SK-N-SH (cell line): ENCODE results near the gene CCN6.

Source experiments
- CHD2 ChIP-seq: fragments of 150-350 bp; IDR thresholded peaks from 2 replicates; pipeline ENCODE4 v1.6.1; 2018; ENCODE audit warnings: low read length; ENCODE audit not compliant: partially characterized antibody
- EP300 ChIP-seq, 2 experiments: IDR thresholded peaks; 2 replicates each; pipeline versions ENCODE4 v1.4.0 to v1.6.1; 2012; ENCODE audit warnings: borderline replicate concordance in 1 of 2, low read depth in 1 of 2, low read length in 1 of 2
- JUND ChIP-seq: IDR thresholded peaks from 2 replicates; pipeline ENCODE4 v1.4.0; 2012
- MAX ChIP-seq: IDR thresholded peaks from 2 replicates; pipeline ENCODE4 v1.4.0; 2012; ENCODE audit warnings: low read depth
- POLR2AphosphoS5 ChIP-seq: IDR thresholded peaks from 2 replicates; pipeline ENCODE4 v1.6.1; 2012; ENCODE audit warnings: low read depth, low read length
- RCOR1 ChIP-seq: fragments of 150-350 bp; IDR thresholded peaks from 2 replicates; pipeline ENCODE4 v1.6.1; 2017; ENCODE audit warnings: antibody characterized with exemption, low read length
- SMC3 ChIP-seq: IDR thresholded peaks from 2 replicates; pipeline ENCODE4 v1.6.1; 2012; ENCODE audit warnings: low read depth, low read length, improper control_type of control experiment
- TCF12 ChIP-seq: IDR thresholded peaks from 2 replicates; pipeline ENCODE4 v1.4.0; 2012
- USF2 ChIP-seq: fragments of 150-350 bp; IDR thresholded peaks from 2 replicates; pipeline ENCODE4 v1.6.1; 2017; ENCODE audit warnings: antibody characterized with exemption, low read length, low read depth, borderline replicate concordance
- YY1 ChIP-seq: IDR thresholded peaks from 2 replicates; pipeline ENCODE4 v1.4.0; 2012; ENCODE audit warnings: low read depth, mild to moderate bottlenecking
- TF ChIP-seq, protein P1 (sequence below): IDR thresholded peaks from 2 replicates; pipeline ENCODE4 v1.4.0; 2012; ENCODE audit warnings: low read depth, borderline replicate concordance
- TF ChIP-seq, protein P2 (sequence below): fragments of 200-600 bp; sonication (generic); IDR thresholded peaks from 2 replicates; pipeline ENCODE4 v1.6.1; 2017; ENCODE audit warnings: antibody characterized with exemption, mild to moderate bottlenecking, moderate library complexity

DNA sequence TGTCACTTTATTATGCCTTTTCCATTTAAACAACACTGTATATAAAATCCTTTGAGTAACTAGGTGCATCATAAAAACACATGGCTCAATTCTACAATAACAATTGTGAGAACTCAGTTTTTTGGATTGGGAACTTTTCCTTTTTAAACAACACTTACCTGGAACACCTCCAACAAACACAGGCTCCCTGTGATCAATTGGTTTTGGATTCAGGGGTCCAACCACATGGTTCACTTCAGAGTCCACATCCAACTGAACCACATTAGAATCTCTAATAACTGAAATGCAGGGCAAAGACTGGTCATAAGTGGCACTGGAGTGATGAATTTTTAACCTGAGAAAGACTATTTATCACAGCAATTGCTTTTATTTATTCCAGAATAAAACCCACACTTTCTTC is 60.0 kb downstream of the CCN6 start:
- TF ChIP-seq MAX, result no peak
- TF ChIP-seq, protein P1, sequence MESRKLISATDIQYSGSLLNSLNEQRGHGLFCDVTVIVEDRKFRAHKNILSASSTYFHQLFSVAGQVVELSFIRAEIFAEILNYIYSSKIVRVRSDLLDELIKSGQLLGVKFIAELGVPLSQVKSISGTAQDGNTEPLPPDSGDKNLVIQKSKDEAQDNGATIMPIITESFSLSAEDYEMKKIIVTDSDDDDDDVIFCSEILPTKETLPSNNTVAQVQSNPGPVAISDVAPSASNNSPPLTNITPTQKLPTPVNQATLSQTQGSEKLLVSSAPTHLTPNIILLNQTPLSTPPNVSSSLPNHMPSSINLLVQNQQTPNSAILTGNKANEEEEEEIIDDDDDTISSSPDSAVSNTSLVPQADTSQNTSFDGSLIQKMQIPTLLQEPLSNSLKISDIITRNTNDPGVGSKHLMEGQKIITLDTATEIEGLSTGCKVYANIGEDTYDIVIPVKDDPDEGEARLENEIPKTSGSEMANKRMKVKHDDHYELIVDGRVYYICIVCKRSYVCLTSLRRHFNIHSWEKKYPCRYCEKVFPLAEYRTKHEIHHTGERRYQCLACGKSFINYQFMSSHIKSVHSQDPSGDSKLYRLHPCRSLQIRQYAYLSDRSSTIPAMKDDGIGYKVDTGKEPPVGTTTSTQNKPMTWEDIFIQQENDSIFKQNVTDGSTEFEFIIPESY, result no peak
- TF ChIP-seq, protein P2, sequence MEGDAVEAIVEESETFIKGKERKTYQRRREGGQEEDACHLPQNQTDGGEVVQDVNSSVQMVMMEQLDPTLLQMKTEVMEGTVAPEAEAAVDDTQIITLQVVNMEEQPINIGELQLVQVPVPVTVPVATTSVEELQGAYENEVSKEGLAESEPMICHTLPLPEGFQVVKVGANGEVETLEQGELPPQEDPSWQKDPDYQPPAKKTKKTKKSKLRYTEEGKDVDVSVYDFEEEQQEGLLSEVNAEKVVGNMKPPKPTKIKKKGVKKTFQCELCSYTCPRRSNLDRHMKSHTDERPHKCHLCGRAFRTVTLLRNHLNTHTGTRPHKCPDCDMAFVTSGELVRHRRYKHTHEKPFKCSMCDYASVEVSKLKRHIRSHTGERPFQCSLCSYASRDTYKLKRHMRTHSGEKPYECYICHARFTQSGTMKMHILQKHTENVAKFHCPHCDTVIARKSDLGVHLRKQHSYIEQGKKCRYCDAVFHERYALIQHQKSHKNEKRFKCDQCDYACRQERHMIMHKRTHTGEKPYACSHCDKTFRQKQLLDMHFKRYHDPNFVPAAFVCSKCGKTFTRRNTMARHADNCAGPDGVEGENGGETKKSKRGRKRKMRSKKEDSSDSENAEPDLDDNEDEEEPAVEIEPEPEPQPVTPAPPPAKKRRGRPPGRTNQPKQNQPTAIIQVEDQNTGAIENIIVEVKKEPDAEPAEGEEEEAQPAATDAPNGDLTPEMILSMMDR, result no peak
- TF ChIP-seq RCOR1, result no peak
- TF ChIP-seq SMC3, result no peak
- TF ChIP-seq POLR2AphosphoS5, result no peak
- no peak for TF ChIP-seq USF2
- TF ChIP-seq JUND, result no peak
- TF ChIP-seq EP300 (IDR thresholded peaks at IDR 0.05; ENCODE audit: borderline replicate concordance in 1 of 2, low read depth in 1 of 2, low read length in 1 of 2), result no peak
- TF ChIP-seq TCF12, result no peak
- TF ChIP-seq CHD2, result no peak
- no peak for TF ChIP-seq YY1
